Fibroblast of skin of scalp (primary cell): ENCODE measurements around the gene TMEM143.
A peak's percentile ranks its signal among the peaks of the same experiment; 100 is the strongest.
"Not testable (repeated sequence)": the region's sequence is repeated elsewhere in the genome, so short reads cannot be mapped to it uniquely, and the experiment has no call there.

Experiments used
- DNase-seq: peaks from one replicate; pipeline ENCODE4 v3.0.0-alpha.2; 2013

The TMEM143 gene

DNA sequence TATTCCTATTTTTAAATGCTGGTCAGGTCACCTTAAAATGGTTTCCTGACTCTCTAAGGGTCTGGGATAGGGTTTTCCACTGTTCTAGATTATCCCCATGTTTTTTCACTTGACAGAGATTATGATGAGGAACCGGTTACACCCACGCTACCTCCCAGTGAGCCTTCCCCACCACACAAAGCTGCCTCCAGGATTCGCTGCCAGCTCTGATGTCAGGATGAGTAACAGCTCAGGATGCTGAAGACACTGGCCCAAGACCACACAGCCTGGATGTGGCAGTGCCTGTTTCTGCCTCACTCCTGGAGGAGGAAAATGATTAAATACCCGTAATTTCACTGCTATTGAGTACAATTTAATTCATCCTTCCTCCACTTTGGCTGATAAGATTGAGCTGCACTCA lies 70.9 kb downstream of the TMEM143 start:
- peak; percentile 83 for DNase-seq

DNA sequence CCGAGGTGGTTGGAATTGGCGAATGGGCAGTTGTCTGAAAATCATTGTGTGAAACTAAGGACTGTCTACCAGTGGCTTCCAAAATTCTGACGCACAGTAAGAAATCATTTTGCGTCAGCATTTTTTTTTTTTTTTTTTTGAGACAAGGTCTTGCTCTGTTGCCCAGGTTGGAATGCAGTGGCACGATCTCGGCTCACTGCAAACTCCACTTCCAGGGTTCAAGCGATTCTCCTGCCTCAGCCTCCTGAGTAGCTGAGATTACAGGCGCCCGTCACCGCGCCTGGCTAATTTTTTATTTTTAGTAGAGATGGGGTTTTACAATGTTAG lies 72.3 kb downstream of the TMEM143 start:
- DNase-seq, result not testable (repeated sequence)

DNA sequence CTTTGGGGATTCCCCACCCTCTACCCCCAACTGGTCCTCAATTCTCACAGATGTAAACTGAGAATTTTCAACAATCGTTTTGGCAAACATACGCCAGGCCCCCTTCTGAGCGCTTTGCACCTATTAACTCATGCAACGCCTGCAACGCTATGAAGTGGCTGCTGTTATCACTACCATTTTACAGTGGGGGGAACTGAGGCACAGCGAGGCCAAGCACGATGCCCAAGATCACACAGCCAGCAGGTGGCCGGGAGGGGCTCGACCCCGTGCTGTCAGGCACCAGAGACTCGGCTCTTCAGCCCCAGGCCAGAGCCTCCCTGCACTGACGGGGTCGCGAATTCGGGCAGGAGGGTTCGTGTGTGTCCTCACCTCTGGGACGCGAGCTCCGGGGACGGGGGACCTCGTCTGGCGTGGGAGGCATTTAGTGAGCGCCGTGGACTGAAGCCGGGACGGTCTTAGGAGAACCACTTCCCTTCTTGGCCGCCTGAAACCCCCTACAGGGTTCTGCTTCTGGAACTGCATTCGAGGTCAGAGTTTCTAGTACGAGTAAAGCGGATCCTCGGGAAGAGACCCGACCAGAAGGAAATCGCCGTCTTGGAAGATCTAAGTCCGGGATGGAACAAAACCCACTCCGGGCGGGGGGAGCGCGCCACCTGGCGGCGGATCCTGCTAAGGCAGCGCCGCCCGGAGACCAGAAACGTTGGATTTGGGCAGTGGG lies 72.8 kb downstream of the TMEM143 start:
- peak; percentile 82 for DNase-seq

DNA sequence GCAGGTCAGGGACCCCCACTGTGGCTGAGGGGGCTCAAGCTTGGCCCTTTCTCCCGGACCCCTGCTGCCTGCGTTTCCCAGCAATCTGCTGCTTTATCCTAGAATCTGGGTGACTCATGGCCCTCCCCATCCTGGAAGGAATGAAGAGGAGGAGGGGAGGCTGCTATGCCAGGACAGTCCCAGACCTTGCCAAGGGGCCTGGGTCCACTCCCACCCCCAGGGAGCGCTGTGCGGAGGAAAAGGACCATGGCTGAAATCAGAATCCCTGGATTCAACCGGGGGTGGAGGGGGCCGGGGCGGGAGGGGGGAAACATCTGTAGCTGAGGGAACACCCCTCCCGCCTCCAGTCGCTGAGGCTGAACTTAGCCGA lies 73.4 kb downstream of the TMEM143 start:
- peak; percentile 77 for DNase-seq

DNA sequence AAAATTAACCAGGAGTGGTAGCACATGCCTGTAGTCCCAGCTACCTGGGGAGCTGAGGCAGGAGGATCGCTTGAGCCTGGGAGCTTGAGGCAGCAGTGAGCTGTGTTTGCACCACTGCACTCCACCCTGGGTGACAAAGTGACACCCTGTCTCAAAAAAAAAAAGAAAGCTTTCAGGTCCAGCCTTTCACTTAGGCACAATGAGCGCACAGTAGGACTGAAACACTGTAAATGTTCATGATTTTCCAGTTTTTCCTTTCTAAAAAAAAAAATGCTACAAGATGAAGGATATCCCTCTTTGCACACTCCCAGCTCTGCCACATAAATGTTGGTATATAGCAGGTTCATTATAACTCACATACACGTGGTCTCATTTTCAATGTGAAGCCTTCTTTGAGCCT lies 76.0 kb downstream of the TMEM143 start:
- no peak for DNase-seq

DNA sequence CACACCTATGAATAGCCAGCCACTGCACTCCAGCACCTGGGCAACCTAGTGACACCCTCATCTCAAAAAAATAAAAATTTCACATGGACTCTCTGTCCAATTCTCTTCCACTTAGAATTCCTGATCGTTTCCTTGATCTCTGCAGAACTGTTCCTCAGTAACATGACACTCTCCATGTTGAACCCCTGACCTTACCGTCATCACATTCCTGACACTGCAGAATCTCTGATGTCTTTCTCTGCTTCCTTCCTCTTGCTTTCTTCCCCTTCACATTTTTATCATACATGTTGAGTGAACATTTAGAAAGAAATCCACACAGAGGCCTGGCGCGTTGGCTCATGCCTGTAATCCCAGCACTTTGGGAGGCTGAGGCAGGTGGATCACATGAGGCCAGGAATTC lies 78.8 kb downstream of the TMEM143 start:
- peak; percentile 59 for DNase-seq

DNA sequence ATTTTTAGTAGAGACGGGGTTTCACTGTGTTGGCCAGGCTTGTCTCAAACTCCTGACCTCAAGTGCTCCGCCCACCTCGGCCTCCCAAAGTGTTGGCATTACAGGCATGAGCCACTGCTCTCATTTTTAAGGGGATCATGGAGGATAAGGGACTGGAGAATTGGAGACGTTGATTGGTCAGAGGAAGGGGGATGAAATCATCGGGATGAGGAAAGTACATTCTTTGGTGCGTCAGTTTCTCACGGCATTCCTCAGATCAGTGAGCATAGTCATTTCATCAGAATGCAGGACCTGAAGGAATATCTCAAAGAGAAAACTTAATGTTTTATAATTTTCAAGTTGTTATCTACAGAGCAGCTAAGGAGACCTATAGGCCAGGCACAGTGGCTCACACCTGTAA lies 79.8 kb downstream of the TMEM143 start:
- peak; percentile 92 for DNase-seq
